ENCODE measurements around the gene HUS1.
"Not testable (repeated sequence)": the region's sequence is repeated elsewhere in the genome, so short reads cannot be mapped to it uniquely, and the experiment has no call there.

HUS1 gene

GRCh38 chr7:47979145-47979831 lies at the start of gene HUS1:
TSS of gene HUS1 (minus strand) at chr7:47979615. CDS start at chr7:47979519, 96 bp downstream.
- no peak for TF ChIP-seq JUND (IDR thresholded peaks at IDR 0.05; ENCODE audit: low read depth)
- in situ Hi-C loops (cut with HindIII; ENCODE audit: low pct_unique_long_range_greater_than_20kb, low sequenced_read_pairs): no loop called here
- DNase-seq (ENCODE audit: low read depth in 1 of 2, low spot score in 1 of 2): peak; percentile 90 to 94

GRCh38 chr7:48028938-48029337 lies 49.5 kb upstream of the HUS1 start, which contains the start of gene SUN3:
TSS of gene SUN3 (minus strand) at chr7:48029107. CDS start at chr7:48028938, 169 bp downstream.
- no peak for TF ChIP-seq JUND (IDR thresholded peaks at IDR 0.05; ENCODE audit: low read depth)
- DNase-seq (ENCODE audit: low read depth in 1 of 2, low spot score in 1 of 2): no peak
- in situ Hi-C loops (cut with HindIII; ENCODE audit: low pct_unique_long_range_greater_than_20kb, low sequenced_read_pairs): no loop called here

- peak in 1 of 2 experiments; percentile 32 for DNase-seq (ENCODE audit: low read depth in 1 of 2, low spot score in 1 of 2)
- in situ Hi-C loops (cut with HindIII; ENCODE audit: low pct_unique_long_range_greater_than_20kb, low sequenced_read_pairs): no loop called here
- TF ChIP-seq JUND (IDR thresholded peaks at IDR 0.05; ENCODE audit: low read depth): peak; percentile 76
These were observed 46.2 kb upstream of the HUS1 start for GRCh38 chr7:48025624-48026023.

GRCh38 chr7:48017674-48018073 lies 38.3 kb upstream of the HUS1 start:
- no peak for DNase-seq (ENCODE audit: low read depth in 1 of 2, low spot score in 1 of 2)
- in situ Hi-C loops (cut with HindIII; ENCODE audit: low pct_unique_long_range_greater_than_20kb, low sequenced_read_pairs): no loop called here
- TF ChIP-seq JUND (IDR thresholded peaks at IDR 0.05; ENCODE audit: low read depth): no peak

- TF ChIP-seq JUND (IDR thresholded peaks at IDR 0.05; ENCODE audit: low read depth): no peak
- in situ Hi-C loops (cut with HindIII; ENCODE audit: low pct_unique_long_range_greater_than_20kb, low sequenced_read_pairs): no loop called here
- DNase-seq (ENCODE audit: low read depth in 1 of 2, low spot score in 1 of 2): no peak
These were observed 37.2 kb upstream of the HUS1 start for GRCh38 chr7:48016641-48017040.

GRCh38 chr7:48011951-48012350 lies 32.5 kb upstream of the HUS1 start:
- no peak for TF ChIP-seq JUND (IDR thresholded peaks at IDR 0.05; ENCODE audit: low read depth)
- DNase-seq (ENCODE audit: low read depth in 1 of 2, low spot score in 1 of 2): no peak
- in situ Hi-C loops (cut with HindIII; ENCODE audit: low pct_unique_long_range_greater_than_20kb, low sequenced_read_pairs): no loop called here

GRCh38 chr7:48011323-48011722 lies 31.9 kb upstream of the HUS1 start:
- no peak for TF ChIP-seq JUND (IDR thresholded peaks at IDR 0.05; ENCODE audit: low read depth)
- no peak for DNase-seq (ENCODE audit: low read depth in 1 of 2, low spot score in 1 of 2)
- in situ Hi-C loops (cut with HindIII; ENCODE audit: low pct_unique_long_range_greater_than_20kb, low sequenced_read_pairs): no loop called here

- no peak for DNase-seq (ENCODE audit: low read depth in 1 of 2, low spot score in 1 of 2)
- no peak for TF ChIP-seq JUND (IDR thresholded peaks at IDR 0.05; ENCODE audit: low read depth)
- in situ Hi-C loops (cut with HindIII; ENCODE audit: low pct_unique_long_range_greater_than_20kb, low sequenced_read_pairs): no loop called here
These were observed 30.5 kb upstream of the HUS1 start for GRCh38 chr7:48009954-48010353.

GRCh38 chr7:48009257-48009656 lies 29.8 kb upstream of the HUS1 start:
- in situ Hi-C loops (cut with HindIII; ENCODE audit: low pct_unique_long_range_greater_than_20kb, low sequenced_read_pairs): no loop called here
- no peak for DNase-seq (ENCODE audit: low read depth in 1 of 2, low spot score in 1 of 2)
- TF ChIP-seq JUND (IDR thresholded peaks at IDR 0.05; ENCODE audit: low read depth): no peak

- no peak for DNase-seq (ENCODE audit: low read depth in 1 of 2, low spot score in 1 of 2)
- in situ Hi-C loops (cut with HindIII; ENCODE audit: low pct_unique_long_range_greater_than_20kb, low sequenced_read_pairs): no loop called here
- TF ChIP-seq JUND (IDR thresholded peaks at IDR 0.05; ENCODE audit: low read depth): no peak
These were observed 27.5 kb upstream of the HUS1 start for GRCh38 chr7:48006866-48007265.

GRCh38 chr7:48004638-48005037 lies 25.2 kb upstream of the HUS1 start:
- DNase-seq (ENCODE audit: low read depth in 1 of 2, low spot score in 1 of 2): no peak
- in situ Hi-C loops (cut with HindIII; ENCODE audit: low pct_unique_long_range_greater_than_20kb, low sequenced_read_pairs): no loop called here
- TF ChIP-seq JUND (IDR thresholded peaks at IDR 0.05; ENCODE audit: low read depth): no peak

- no peak for DNase-seq (ENCODE audit: low read depth in 1 of 2, low spot score in 1 of 2)
- in situ Hi-C loops (cut with HindIII; ENCODE audit: low pct_unique_long_range_greater_than_20kb, low sequenced_read_pairs): no loop called here
- TF ChIP-seq JUND (IDR thresholded peaks at IDR 0.05; ENCODE audit: low read depth): no peak
These were observed 24.6 kb upstream of the HUS1 start for GRCh38 chr7:48004032-48004431.

- DNase-seq (ENCODE audit: low read depth in 1 of 2, low spot score in 1 of 2); in situ Hi-C loops (cut with HindIII; ENCODE audit: low pct_unique_long_range_greater_than_20kb, low sequenced_read_pairs): not testable (repeated sequence)
These were observed 20.7 kb upstream of the HUS1 start for GRCh38 chr7:48000164-48000563.

- no peak for DNase-seq (ENCODE audit: low read depth in 1 of 2, low spot score in 1 of 2)
- in situ Hi-C loops (cut with HindIII; ENCODE audit: low pct_unique_long_range_greater_than_20kb, low sequenced_read_pairs): no loop called here
- TF ChIP-seq JUND (IDR thresholded peaks at IDR 0.05; ENCODE audit: low read depth): no peak
These were observed 20.0 kb upstream of the HUS1 start for GRCh38 chr7:47999413-47999812.
